Measurements from ENCODE around the gene FBXL19. TPM values are rescaled to one million over a fixed set of nuclear protein-coding genes. Genes with fewer than 3 reads are reported as not detected.

FBXL19 gene
- polyA plus RNA-seq, 1 donor (not counting 4 experiments of a cell fraction or from before 2014, with no cell fraction given), result 10.2 TPM

GRCh38 chr16:30893744-30894539 lies 29.4 kb upstream of the FBXL19 start, which contains the start of gene BCL7C:
TSS of gene BCL7C (minus strand) at chr16:30894077. CDS start at chr16:30893944, 133 bp downstream.
- Histone ChIP-seq H3K36me3 (ENCODE audit: control insufficient read depth in 2 of 2, extremely low read depth in 1 of 2, insufficient read depth in 2 of 2, low read length in 2 of 2) (peaks cover 6 to 8% of the 10 kb centered on the region in 2 experiments), H3K27ac (ENCODE audit: control insufficient read depth, insufficient read depth, low read length) (peak within 1 kb of the TSS; percentile 93), H3K4me1 (ENCODE audit: control insufficient read depth, extremely low read depth, insufficient read depth, low read length) (peaks cover 35% of the 10 kb centered on the region), H3K9me1 (ENCODE audit: control insufficient read depth, extremely low read depth, insufficient read depth, low read length) (peaks cover 2% of the 10 kb centered on the region), H3K27me3 (ENCODE audit: control insufficient read depth, extremely low read depth, insufficient read depth, low read length) (no peaks in the 10 kb centered on the region), H3K9me3 (ENCODE audit: control insufficient read depth, low read depth, low read length) (no peaks in the 10 kb centered on the region), H3K79me2 (ENCODE audit: control insufficient read depth, insufficient read depth, low read length) (peaks cover 10% of the 10 kb centered on the region), H4K20me1 (ENCODE audit: control insufficient read depth, extremely low read depth, insufficient read depth, low read length) (no peaks in the 10 kb centered on the region), H3K9ac (ENCODE audit: control insufficient read depth, extremely low read depth, insufficient read depth, low read length) (peak within 1 kb of the TSS; percentile 84), H3K4me3 (ENCODE audit: control insufficient read depth in 2 of 3, extremely low read depth in 1 of 3, insufficient read depth in 2 of 3, low read depth in 1 of 3, low read length in 3 of 3) (peak within 1 kb of the TSS; percentile 74 to 85 (median 80)), H2AFZ (ENCODE audit: control insufficient read depth, low read length) (peak within 1 kb of the TSS; percentile 97), H3K4me2 (ENCODE audit: control insufficient read depth, extremely low read depth, insufficient read depth, low read depth, low read length) (peak within 1 kb of the TSS; percentile 86)
- TF ChIP-seq EZH2 (IDR thresholded peaks at IDR 0.05; ENCODE audit: low read length) (no peak), CTCF (optimal IDR thresholded peaks at IDR 0.05 in 1 of 3, IDR thresholded peaks at IDR 0.05 in 1 of 3, conservative IDR thresholded peaks at IDR 0.05 in 1 of 3; ENCODE audit: extremely low read depth in 1 of 3, insufficient read depth in 2 of 3, low read length in 3 of 3) (peak in 2 of 3 experiments; percentile 39 to 69)
- dilution Hi-C loops (cut with MboI; ENCODE audit: extremely low pct_ligation_motif_present, low sequenced_read_pairs), result loop anchor here (25.0 kb wide), 1 partner anchor 107 kb away; the partner anchor contains the start of gene ZNF629
- DNase-seq (ENCODE audit: low read depth, low spot score) (peak; percentile 42), FAIRE-seq (no peak)

- Histone ChIP-seq H3K27ac (ENCODE audit: control insufficient read depth, insufficient read depth, low read length) (peak overlapping the region; percentile 93), H3K27me3 (ENCODE audit: control insufficient read depth, extremely low read depth, insufficient read depth, low read length) (no peaks in the 10 kb centered on the region), H2AFZ (ENCODE audit: control insufficient read depth, low read length) (peak overlapping the region; percentile 97), H4K20me1 (ENCODE audit: control insufficient read depth, extremely low read depth, insufficient read depth, low read length) (no peaks in the 10 kb centered on the region), H3K4me3 (ENCODE audit: control insufficient read depth in 2 of 3, extremely low read depth in 1 of 3, insufficient read depth in 2 of 3, low read depth in 1 of 3, low read length in 3 of 3) (peak overlapping the region; percentile 45 to 85 (median 80)), H3K9ac (ENCODE audit: control insufficient read depth, extremely low read depth, insufficient read depth, low read length) (peak overlapping the region; percentile 84), H3K4me1 (ENCODE audit: control insufficient read depth, extremely low read depth, insufficient read depth, low read length) (peaks cover 35% of the 10 kb centered on the region), H3K9me1 (ENCODE audit: control insufficient read depth, extremely low read depth, insufficient read depth, low read length) (peaks cover 2% of the 10 kb centered on the region), H3K4me2 (ENCODE audit: control insufficient read depth, extremely low read depth, insufficient read depth, low read depth, low read length) (peak overlapping the region; percentile 86), H3K79me2 (ENCODE audit: control insufficient read depth, insufficient read depth, low read length) (peaks cover 10% of the 10 kb centered on the region), H3K9me3 (ENCODE audit: control insufficient read depth, low read depth, low read length) (no peaks in the 10 kb centered on the region), H3K36me3 (ENCODE audit: control insufficient read depth in 2 of 2, extremely low read depth in 1 of 2, insufficient read depth in 2 of 2, low read length in 2 of 2) (peaks cover 6 to 8% of the 10 kb centered on the region in 2 experiments)
- DNase-seq (ENCODE audit: low read depth, low spot score) (no peak), FAIRE-seq (peak; percentile 46)
- TF ChIP-seq CTCF (optimal IDR thresholded peaks at IDR 0.05 in 1 of 3, IDR thresholded peaks at IDR 0.05 in 1 of 3, conservative IDR thresholded peaks at IDR 0.05 in 1 of 3; ENCODE audit: extremely low read depth in 1 of 3, insufficient read depth in 2 of 3, low read length in 3 of 3), result no peak
- no peak for TF ChIP-seq EZH2 (IDR thresholded peaks at IDR 0.05; ENCODE audit: low read length)
- dilution Hi-C loops (cut with MboI; ENCODE audit: extremely low pct_ligation_motif_present, low sequenced_read_pairs), result loop anchor here (25.0 kb wide), 1 partner anchor 107 kb away; the partner anchor contains the start of gene ZNF629
Observed at GRCh38 chr16:30894540-30895368, 28.6 kb upstream of the FBXL19 start.
